ENCODE data around the gene NHLH1. TPM values are rescaled to one million over a fixed set of nuclear protein-coding genes. Genes with fewer than 3 reads are reported as not detected.

Gene NHLH1
- total RNA-seq, 2 experiments from 2014 or later: 0.07 TPM; not detected in 1

- CTCF ChIA-PET: interaction anchor here (0.9 to 1.4 kb wide), 3 partner anchors 44 to 183 kb away, joined by 3 to 6 read pairs (median 4); no protein-coding TSS in a partner anchor
- no peaks in the 10 kb centered on the region for H3K9me3 Mint-ChIP-seq
- H3K4me3 Mint-ChIP-seq: no peak overlapping the region
- H3K27ac Mint-ChIP-seq: no peak overlapping the region
- DNase-seq: no peak
- H3K4me1 Mint-ChIP-seq (ENCODE audit: low read depth): no peaks in the 10 kb centered on the region
- no peaks in the 10 kb centered on the region for H3K36me3 Mint-ChIP-seq (ENCODE audit: low read depth)
- intact Hi-C loops (cut with micrococcal nuclease): no loop called here
- H3K27me3 Mint-ChIP-seq (ENCODE audit: low read depth): no peaks in the 10 kb centered on the region
Measured at GRCh38 chr1:160420881-160421842, 54.3 kb downstream of the NHLH1 start.

GRCh38 chr1:160421881-160422280 lies 55.0 kb downstream of the NHLH1 start:
- Mint-ChIP-seq H3K4me1 (ENCODE audit: low read depth) (peaks cover under 1% of the 10 kb centered on the region), H3K4me3 (no peak overlapping the region), H3K27ac (no peak overlapping the region), H3K27me3 (ENCODE audit: low read depth) (no peaks in the 10 kb centered on the region), H3K36me3 (ENCODE audit: low read depth) (no peaks in the 10 kb centered on the region), H3K9me3 (no peaks in the 10 kb centered on the region)
- intact Hi-C loops (cut with micrococcal nuclease): no loop called here
- no peak for DNase-seq
- CTCF ChIA-PET: interaction anchor here (0.9 kb wide), 1 partner anchor 183 kb away, joined by 3 read pairs; no protein-coding TSS in a partner anchor

Other genes with a start within 250 kb of the NHLH1 start
- not detected for gene ATP1A4, start 215.5 kb upstream of the NHLH1 start, total RNA-seq
- gene CASQ1, start 176.5 kb upstream of the NHLH1 start, total RNA-seq: not detected
- gene PEA15, start 161.7 kb upstream of the NHLH1 start, total RNA-seq: 10 to 100 TPM; 34.3 to 42.0 TPM
- gene DCAF8, start 104.5 kb upstream of the NHLH1 start, total RNA-seq: 100 to 1,000 TPM; 218 to 226 TPM
- gene PEX19, start 81.9 kb upstream of the NHLH1 start, total RNA-seq: 10 to 100 TPM; 58.3 to 65.4 TPM
- gene COPA, start 23.8 kb upstream of the NHLH1 start, total RNA-seq: 100 to 1,000 TPM in 1 of 2 experiments, 10 to 100 TPM in 1; 97.8 to 101 TPM
- gene NCSTN, start 23.7 kb upstream of the NHLH1 start, total RNA-seq: 10 to 100 TPM; 27.4 to 29.4 TPM
- gene VANGL2, start 33.5 kb downstream of the NHLH1 start, total RNA-seq: under 1 TPM in 1 of 2 experiments, not detected in 1; 0.27 TPM
- 10 to 100 TPM; 55.0 to 55.5 TPM for gene SLAMF6, start 156.2 kb downstream of the NHLH1 start, total RNA-seq
- 1 to 10 TPM; 8.6 to 9.2 TPM for gene CD84, start 212.4 kb downstream of the NHLH1 start, total RNA-seq

Data from activated naive CD4-positive, alpha-beta T cell treated with anti-CD3 and anti-CD28 coated beads for 36 hours (primary cell).